ENCODE measurements around the gene RPUSD4. TPM values are rescaled to one million over a fixed set of nuclear protein-coding genes. Genes with fewer than 3 reads are reported as not detected.

The RPUSD4 gene
- total RNA-seq, 1 experiment from 2014 or later = 42.9 TPM

DNA sequence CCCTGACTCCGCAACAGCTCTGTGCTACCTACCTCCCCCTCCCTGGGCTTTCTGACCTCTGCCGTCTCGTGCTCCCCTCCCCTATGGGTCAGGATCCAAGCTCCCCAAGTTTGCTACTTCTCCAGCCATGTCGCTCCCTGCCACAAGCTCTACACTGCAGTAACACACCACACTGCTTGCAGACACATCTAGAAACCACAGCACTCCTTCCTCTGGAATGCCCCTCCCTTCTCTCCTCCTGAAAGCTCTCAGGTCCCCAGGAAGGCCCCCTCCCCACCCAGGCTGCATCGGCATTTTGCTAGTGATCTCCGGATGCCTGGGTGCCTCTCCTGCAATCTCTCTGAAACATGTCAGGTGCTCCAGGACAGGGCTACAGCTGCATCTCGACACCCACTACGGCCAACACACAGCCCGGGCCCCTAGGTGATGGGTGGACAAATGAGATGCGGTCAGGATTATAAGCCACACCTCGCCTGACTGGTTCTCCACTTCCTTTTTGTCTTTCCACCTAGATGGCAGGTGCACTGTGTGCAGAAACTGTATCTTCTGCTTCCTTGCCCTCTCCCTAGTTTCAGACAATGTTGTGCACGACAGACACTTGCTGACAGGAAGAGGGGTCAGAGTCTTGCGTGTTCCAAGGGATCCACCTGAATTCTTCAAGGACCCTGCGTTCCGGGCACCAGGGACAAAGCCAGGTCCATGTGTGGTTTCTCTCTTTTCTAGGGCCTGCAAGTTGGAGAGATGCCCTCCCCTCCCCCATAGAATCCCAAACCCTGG is 22.9 kb downstream of the RPUSD4 start:
- H2BK5ac ChIP-seq (ENCODE audit: insufficient read length, low read length) = no peak overlapping the region
- H2AFZ ChIP-seq (ENCODE audit: low read length) = no peak overlapping the region
- H2BK15ac ChIP-seq (ENCODE audit: low read depth, low read length) = no peak overlapping the region
- H3K9me3 Mint-ChIP-seq = no peaks in the 10 kb centered on the region
- peak overlapping the region; percentile 43 to 82 (median 74); a peak in 4 of 7 replicates for H3K27ac Mint-ChIP-seq
- H3K4me2 ChIP-seq (ENCODE audit: insufficient read depth, insufficient read length, low read length) = no peak overlapping the region
- H4K91ac ChIP-seq (ENCODE audit: insufficient read length, low read depth, low read length) = no peak overlapping the region
- H2BK20ac ChIP-seq (ENCODE audit: low read depth, low read length, poor library complexity, severe bottlenecking) = no peak overlapping the region
- H3K23me2 ChIP-seq (ENCODE audit: insufficient read length, low read depth, low read length, poor library complexity, severe bottlenecking) = no peaks in the 10 kb centered on the region
- H4K20me1 ChIP-seq (ENCODE audit: control insufficient read depth, insufficient read depth, insufficient read length) = no peaks in the 10 kb centered on the region
- no peak overlapping the region for H3T11ph ChIP-seq (ENCODE audit: low read length)
- H3K4me3 Mint-ChIP-seq = no peak overlapping the region
- H2BK120ac ChIP-seq (ENCODE audit: low read depth, low read length, poor library complexity, severe bottlenecking) = no peak overlapping the region
- no peak overlapping the region for H3K27ac ChIP-seq (ENCODE audit: insufficient read length, low read depth, low read length)
- WGBS (ENCODE audit: extremely low coverage, insufficient read length, low lambda C conversion rate) = no CpG with 5 or more reads among the region's 15 CpGs
- H2BK12ac ChIP-seq (ENCODE audit: insufficient read length, low read depth, low read length) = no peak overlapping the region
- no peak overlapping the region for H4K8ac ChIP-seq (replicated peaks; ENCODE audit: insufficient read length, low read depth, low read length)
- no peak overlapping the region for H3K23ac ChIP-seq (ENCODE audit: insufficient read length, low read depth, low read length)
- no peak overlapping the region for H3K56ac ChIP-seq (ENCODE audit: insufficient read length, low read depth, low read length)
- no peak overlapping the region for H3K4ac ChIP-seq (ENCODE audit: low read depth, low read length)
- no peaks in the 10 kb centered on the region for H3K4me1 ChIP-seq (ENCODE audit: insufficient read depth, low read length)
- no peaks in the 10 kb centered on the region for H3K27me3 ChIP-seq (ENCODE audit: insufficient read depth, low read length)
- no peak overlapping the region for H3K9ac ChIP-seq (ENCODE audit: extremely low read depth, insufficient read length, low read length)
- DNase-seq = no peak
- H2AK5ac ChIP-seq (ENCODE audit: insufficient read length, low read length) = no peak overlapping the region
- H3K36me3 Mint-ChIP-seq (ENCODE audit: insufficient read depth in 1 of 3, low read depth in 3 of 3) = peaks cover 0 to 31% (median 30%) of the 10 kb centered on the region in 3 experiments; a peak in 5 of 7 replicates
- no peak overlapping the region for H3K14ac ChIP-seq (ENCODE audit: insufficient read depth, low read length)
- no peak overlapping the region for H3K18ac ChIP-seq (ENCODE audit: insufficient read length, low read depth, low read length)
- no peak overlapping the region for H4K5ac ChIP-seq (ENCODE audit: insufficient read length, low read depth, low read length)
- no peaks in the 10 kb centered on the region for H3K27me3 Mint-ChIP-seq (ENCODE audit: low read depth)
- TF ChIP-seq, protein P1, sequence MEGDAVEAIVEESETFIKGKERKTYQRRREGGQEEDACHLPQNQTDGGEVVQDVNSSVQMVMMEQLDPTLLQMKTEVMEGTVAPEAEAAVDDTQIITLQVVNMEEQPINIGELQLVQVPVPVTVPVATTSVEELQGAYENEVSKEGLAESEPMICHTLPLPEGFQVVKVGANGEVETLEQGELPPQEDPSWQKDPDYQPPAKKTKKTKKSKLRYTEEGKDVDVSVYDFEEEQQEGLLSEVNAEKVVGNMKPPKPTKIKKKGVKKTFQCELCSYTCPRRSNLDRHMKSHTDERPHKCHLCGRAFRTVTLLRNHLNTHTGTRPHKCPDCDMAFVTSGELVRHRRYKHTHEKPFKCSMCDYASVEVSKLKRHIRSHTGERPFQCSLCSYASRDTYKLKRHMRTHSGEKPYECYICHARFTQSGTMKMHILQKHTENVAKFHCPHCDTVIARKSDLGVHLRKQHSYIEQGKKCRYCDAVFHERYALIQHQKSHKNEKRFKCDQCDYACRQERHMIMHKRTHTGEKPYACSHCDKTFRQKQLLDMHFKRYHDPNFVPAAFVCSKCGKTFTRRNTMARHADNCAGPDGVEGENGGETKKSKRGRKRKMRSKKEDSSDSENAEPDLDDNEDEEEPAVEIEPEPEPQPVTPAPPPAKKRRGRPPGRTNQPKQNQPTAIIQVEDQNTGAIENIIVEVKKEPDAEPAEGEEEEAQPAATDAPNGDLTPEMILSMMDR (conservative IDR thresholded peaks at IDR 0.05) = no peak
- H3K9me3 ChIP-seq (ENCODE audit: control insufficient read depth, low read depth, low read length) = no peaks in the 10 kb centered on the region
- no peaks in the 10 kb centered on the region for H3K79me2 ChIP-seq (ENCODE audit: insufficient read depth, low read length)
- H3K4me1 Mint-ChIP-seq = peaks cover 4 to 13% of the 10 kb centered on the region in 2 experiments
- H3K79me1 ChIP-seq (ENCODE audit: insufficient read depth, low read depth, low read length, poor library complexity, severe bottlenecking) = no peaks in the 10 kb centered on the region
